NCI-H2227 treated with DMSO at 0.1 percent for 48 hours (cell line): Measurements from ENCODE around the gene PIAS4.
"Not testable (repeated sequence)": the region's sequence is repeated elsewhere in the genome, so short reads cannot be mapped to it uniquely, and the experiment has no call there.

Source experiments
- DNase-seq: peaks from one replicate; lab custom pipeline; 2025; lab: John Stamatoyannopoulos, UW

The PIAS4 gene

DNA sequence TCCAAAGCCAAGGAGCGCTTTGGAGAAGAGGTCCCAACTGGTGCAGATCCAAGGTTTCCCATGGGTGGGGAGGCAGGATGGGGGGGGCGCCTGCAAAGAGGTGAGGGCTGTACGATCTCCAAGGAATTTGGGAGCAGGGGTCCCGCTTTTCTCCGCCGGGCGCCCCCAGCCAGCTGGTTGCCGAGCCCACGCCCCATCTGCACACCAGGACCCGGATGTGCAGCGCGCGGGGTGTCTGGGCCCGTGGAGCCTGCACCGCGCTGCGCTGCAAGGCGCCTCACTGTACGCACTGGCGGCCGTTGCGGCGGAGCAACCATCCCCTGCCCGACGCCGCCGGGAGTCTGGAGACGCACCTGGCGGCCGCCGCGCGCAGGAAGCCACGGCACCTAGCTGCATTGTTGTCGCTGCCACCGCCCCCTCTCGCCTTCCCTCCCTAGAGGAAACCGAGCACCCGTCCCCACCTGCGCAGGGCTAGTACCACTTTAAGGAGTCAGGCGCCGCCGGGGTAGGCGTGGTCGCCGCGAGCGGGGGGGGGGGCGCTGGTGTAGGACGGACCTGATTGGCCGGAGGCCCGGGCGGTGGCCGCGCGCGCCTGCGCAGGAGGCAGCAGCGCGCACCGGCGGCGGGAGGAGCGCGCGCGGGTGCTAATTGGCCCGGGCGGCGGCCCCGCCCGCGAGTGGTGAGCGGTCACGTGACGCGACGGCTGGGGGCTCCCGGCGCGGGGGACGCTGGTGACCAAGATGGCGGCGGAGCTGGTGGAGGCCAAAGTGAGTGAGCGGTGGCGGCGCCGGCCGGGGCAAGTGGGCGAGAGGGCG is at the start of gene PIAS4:
TSS of gene PIAS4 (plus strand) at position 716 of the 815 bp plus-strand sequence. CDS start at position 741, 25 bp downstream.
- peak; percentile 85 for DNase-seq

- DNase-seq = no peak
Observed at GRCh38 chr19:3958836-3959765, 48.4 kb upstream of the PIAS4 start.

DNA sequence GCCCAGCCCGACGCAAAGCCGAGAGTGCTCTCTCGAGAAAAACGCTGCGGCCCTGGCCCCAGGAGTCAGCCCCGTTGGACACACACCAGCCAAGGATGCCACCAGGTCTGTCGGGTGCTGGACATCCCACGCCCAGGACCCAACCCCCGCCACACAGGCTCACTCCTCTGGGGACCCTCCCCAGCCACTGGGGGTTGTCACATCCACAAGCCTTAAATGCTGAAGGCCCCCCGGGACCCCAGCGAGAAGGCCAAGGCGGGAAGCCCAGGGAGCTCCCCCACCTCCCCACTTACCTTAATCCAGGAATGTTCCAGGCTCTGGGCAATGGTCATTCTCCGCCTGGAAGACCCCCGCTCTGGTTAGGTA is 47.8 kb upstream of the PIAS4 start:
- no peak for DNase-seq

GRCh38 chr19:3961007-3961406 is 46.5 kb upstream of the PIAS4 start:
- DNase-seq = no peak

- DNase-seq = no peak
Observed at GRCh38 chr19:3963458-3964255, 43.9 kb upstream of the PIAS4 start.

- DNase-seq = no peak
Observed at GRCh38 chr19:3964256-3965194, 43.0 kb upstream of the PIAS4 start.

GRCh38 chr19:3966051-3967017 is 41.2 kb upstream of the PIAS4 start:
- no peak for DNase-seq

GRCh38 chr19:3967983-3968382 is 39.6 kb upstream of the PIAS4 start:
- not testable (repeated sequence) for DNase-seq

DNA sequence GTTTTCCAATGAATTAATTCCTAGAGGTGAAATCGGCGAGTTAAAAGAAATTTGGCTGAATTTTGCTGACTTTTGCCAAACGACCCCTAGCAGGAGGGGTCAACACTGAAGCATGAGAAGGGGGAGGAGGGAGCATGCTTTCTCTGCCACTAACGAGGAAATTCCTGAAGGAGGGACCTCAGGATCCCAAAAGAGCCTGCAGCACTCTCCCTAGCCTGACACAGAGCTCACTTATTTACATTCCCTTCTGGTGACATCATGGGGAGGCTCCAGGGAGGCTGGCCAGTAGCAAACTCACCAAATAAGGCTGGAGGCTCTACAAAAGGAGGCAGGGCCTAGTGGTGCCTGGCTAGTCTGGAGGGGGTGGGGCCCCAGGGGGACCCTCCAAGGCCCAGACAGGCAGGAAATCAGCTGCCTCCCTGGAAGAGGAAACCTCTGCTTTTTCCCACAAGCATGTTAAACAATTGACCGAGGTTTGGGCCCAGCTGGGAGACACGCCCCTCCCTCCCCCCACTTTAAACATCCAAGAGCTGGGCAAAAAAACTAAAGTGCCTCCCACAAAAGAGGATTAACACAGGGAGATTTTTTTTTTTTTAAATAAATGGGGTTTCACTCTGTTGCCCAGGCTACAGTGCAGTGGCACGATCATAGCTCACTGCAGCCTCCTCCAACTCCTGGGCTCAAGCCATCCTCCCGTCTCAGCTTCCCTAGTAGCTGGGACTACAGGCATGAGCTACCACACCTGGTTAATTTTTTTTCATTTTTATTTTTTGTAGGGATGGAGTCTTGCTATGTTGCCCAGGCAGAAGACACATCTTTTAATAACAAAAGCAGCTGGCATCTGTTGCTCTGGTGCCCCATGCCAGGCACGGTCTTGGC is 38.7 kb upstream of the PIAS4 start:
- peak; percentile 8 for DNase-seq

DNA sequence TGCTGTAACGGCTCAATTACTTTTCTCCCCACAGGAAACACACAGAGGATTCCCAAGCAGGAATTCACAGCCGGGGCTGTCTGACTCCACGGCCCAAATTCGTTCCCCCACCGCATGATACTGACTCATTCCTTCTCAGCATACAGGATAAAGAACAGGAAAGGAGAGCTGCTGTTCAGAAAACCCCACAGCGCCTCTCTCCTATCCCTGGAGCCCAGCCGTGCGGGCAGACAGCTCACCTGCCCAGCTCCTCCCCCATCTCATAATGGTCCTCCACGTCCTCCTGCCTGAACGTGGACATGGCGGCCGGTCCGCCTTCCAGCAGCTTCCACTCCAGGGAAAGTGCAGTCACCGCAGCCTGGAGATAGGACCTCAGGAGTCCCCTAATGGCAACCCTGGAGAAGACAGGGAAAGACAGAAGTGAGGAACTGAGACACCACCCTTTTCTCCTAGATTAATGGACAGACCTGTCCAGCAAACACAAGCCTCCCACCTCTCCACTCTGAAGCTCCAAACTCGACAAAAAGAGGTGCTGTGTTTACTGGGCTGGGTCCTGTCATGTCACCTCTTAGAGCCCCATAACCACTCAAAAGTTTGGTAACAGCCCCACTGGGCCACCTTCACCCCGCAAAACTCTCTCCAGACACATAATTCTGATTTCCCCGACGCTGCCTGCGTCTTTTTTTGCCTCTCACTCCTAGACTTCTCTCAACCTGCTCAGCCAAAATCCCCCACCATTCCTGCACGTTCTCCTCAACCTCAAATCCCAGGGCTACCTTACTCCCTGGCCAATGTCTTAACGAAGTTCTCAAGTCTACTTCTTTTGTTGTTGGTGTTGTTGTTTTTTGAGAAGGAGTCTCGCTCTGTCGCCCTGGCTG is 37.9 kb upstream of the PIAS4 start:
- peak; percentile 19 for DNase-seq

- no peak for DNase-seq
Observed at GRCh38 chr19:3970313-3970807, 37.2 kb upstream of the PIAS4 start.

DNA sequence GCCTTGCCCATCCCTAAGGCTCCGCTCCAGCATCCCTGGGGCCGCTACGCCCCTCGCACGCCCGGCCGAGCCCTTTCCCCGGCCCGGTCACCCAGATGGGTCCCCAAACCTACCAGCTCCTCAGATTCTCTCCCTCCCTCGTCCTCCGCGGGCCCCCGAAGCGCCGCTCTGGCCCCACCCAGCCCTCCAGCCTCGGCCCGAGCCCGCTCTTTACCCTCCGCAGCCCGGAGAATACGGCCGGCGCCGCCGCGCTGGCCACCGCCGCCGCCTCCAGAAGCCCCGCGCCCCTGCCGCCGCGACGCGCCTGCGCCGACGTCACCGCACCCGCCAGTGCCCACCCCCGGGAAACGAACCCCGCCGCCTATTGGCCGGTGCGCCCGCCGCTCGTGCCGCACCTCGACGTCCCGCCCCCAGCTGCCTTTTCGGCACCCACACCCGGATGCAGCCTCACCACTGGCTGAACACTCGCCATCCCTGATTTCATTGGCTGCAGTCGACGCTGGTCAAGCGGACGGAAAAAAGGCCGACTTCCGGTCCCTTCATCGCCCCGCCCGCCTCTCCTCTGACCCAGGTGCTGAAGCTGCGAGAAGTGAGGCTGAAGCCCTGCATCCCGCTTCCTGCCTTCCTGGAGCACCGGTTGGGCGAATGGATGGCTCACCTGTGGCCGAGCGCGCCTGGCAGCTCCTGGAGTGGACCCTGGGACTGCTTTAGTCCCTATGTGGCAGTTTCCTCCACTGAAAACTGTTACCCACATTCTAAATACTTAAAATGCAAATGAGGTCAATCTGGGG is 36.5 kb upstream of the PIAS4 start, which contains the start of gene DAPK3:
TSS of gene DAPK3 (minus strand) at position 292 of the 791 bp plus-strand sequence. CDS start 1,364 bp downstream, outside the sequence.
- DNase-seq = peak; percentile 94

GRCh38 chr19:3975144-3975543 is 32.4 kb upstream of the PIAS4 start:
- DNase-seq = no peak

GRCh38 chr19:3975637-3976087 is 31.9 kb upstream of the PIAS4 start:
- DNase-seq = no peak

- no peak for DNase-seq
Observed at GRCh38 chr19:3976495-3977241, 30.9 kb upstream of the PIAS4 start.
